AG04450 (cell line): Measurements from ENCODE around the gene FLT3. TPM values are rescaled to one million over a fixed set of nuclear protein-coding genes. Genes with fewer than 3 reads are reported as not detected.

Experiments
- CTCF ChIA-PET: fragments of 300-600, 350-600 bp; formaldehyde crosslinking; extraction: SDS; loops from one replicate; lab custom pipeline; 2022; ENCODE audit warnings: antibody characterized with exemption, inconsistent platforms; lab: Charles Lee
- POLR2A ChIA-PET: fragments of 350-600 bp; formaldehyde crosslinking; extraction: SDS; loops from one replicate; lab custom pipeline; 2021; ENCODE audit warnings: antibody characterized with exemption, inconsistent platforms; lab: Yijun Ruan, JAX
- DNase-seq: peaks from one replicate; pipeline ENCODE4 v3.0.0-alpha.2; 2011; ENCODE audit warnings: low read depth, low spot score
- H3K27ac ChIP-seq: one replicate; pipeline ENCODE4 v1.5.1; 2012; ENCODE audit warnings: low read depth, low read length, control low read depth
- H3K27me3 ChIP-seq: one replicate; pipeline ENCODE4 v1.6.0; 2012; ENCODE audit warnings: low read length; ENCODE audit not compliant: control insufficient read depth, insufficient read depth
- H3K4me3 ChIP-seq: 2 replicates; pipeline ENCODE4 v1.5.1; 2011; ENCODE audit warnings: mild to moderate bottlenecking, low read depth, low read length, control low read depth
- H3K9me3 ChIP-seq: 2 replicates; pipeline ENCODE4 v1.5.1; 2012; ENCODE audit warnings: low read length; ENCODE audit not compliant: control insufficient read depth, insufficient read depth
- CTCF ChIP-seq: IDR thresholded peaks from 2 replicates; pipeline ENCODE4 v1.5.1; 2011; ENCODE audit warnings: low read depth, low read length, control low read depth, inconsistent platforms
- polyA plus RNA-seq: library from polyadenylated mRNA; depleted of rRNA; stranded (reverse); fragments of >200 nt; gene quantifications from 2 replicates; pipeline ENCODE4 v1.2.3, GENCODE V29; 2011

Gene FLT3
- polyA plus RNA-seq, 1 experiment = 0.01 TPM

GRCh38 chr13:28046981-28047380, 53.4 kb downstream of the FLT3 start:
- Histone ChIP-seq H3K9me3 (no peaks in the 10 kb centered on the region), H3K4me3 (no peak overlapping the region), H3K27me3 (no peaks in the 10 kb centered on the region), H3K27ac (no peak overlapping the region)
- CTCF ChIA-PET = interaction anchor here (1.1 kb wide), 1 partner anchor 12 kb away, joined by 3 read pairs; no protein-coding TSS in a partner anchor
- POLR2A ChIA-PET = no interaction called here
- DNase-seq = peak; percentile 74
- TF ChIP-seq CTCF = no peak

- Histone ChIP-seq H3K9me3 (no peaks in the 10 kb centered on the region), H3K27me3 (no peaks in the 10 kb centered on the region), H3K27ac (no peak overlapping the region), H3K4me3 (no peak overlapping the region)
- DNase-seq = no peak
- CTCF ChIA-PET = interaction anchor here (1.1 kb wide), 1 partner anchor 14 kb away, joined by 3 read pairs; no protein-coding TSS in a partner anchor
- TF ChIP-seq CTCF = no peak
- POLR2A ChIA-PET = interaction anchor here (0.7 kb wide), 1 partner anchor 37 kb away, joined by 4 read pairs; no protein-coding TSS in a partner anchor
These were observed 54.5 kb downstream of the FLT3 start for GRCh38 chr13:28045861-28046260.

GRCh38 chr13:28044608-28045007, 55.8 kb downstream of the FLT3 start:
- POLR2A ChIA-PET = no interaction called here
- no peak for TF ChIP-seq CTCF
- Histone ChIP-seq H3K9me3 (no peaks in the 10 kb centered on the region), H3K4me3 (no peak overlapping the region), H3K27ac (no peak overlapping the region), H3K27me3 (no peaks in the 10 kb centered on the region)
- CTCF ChIA-PET = no interaction called here
- no peak for DNase-seq

GRCh38 chr13:28043224-28043623, 57.2 kb downstream of the FLT3 start:
- POLR2A ChIA-PET = no interaction called here
- H3K27me3 ChIP-seq = no peaks in the 10 kb centered on the region
- CTCF ChIA-PET = interaction anchor here (0.6 kb wide), 1 partner anchor 216 kb away, joined by 4 read pairs; no protein-coding TSS in a partner anchor
- DNase-seq = no peak
- no peaks in the 10 kb centered on the region; the same call in 1 of the 2 replicates for H3K9me3 ChIP-seq
- H3K27ac ChIP-seq = no peak overlapping the region
- H3K4me3 ChIP-seq = no peak overlapping the region
- TF ChIP-seq CTCF = no peak

GRCh38 chr13:28041501-28041900, 58.9 kb downstream of the FLT3 start:
- POLR2A ChIA-PET = no interaction called here
- Histone ChIP-seq H3K27me3 (no peaks in the 10 kb centered on the region), H3K27ac (peak overlapping the region; percentile 11), H3K9me3 (no peaks in the 10 kb centered on the region; the same call in 1 of the 2 replicates), H3K4me3 (no peak overlapping the region)
- CTCF ChIA-PET = no interaction called here
- no peak for DNase-seq
- no peak for TF ChIP-seq CTCF
